HG02642 (cell line): ENCODE results near the gene CCNB1.
"Not testable (repeated sequence)": the region's sequence is repeated elsewhere in the genome, so short reads cannot be mapped to it uniquely, and the experiment has no call there.

Experiments used
- ATAC-seq: cut with Tn5 transposase; IDR thresholded peaks from one replicate; pipeline ENCODE4 v1.9.1; 2021; ENCODE audit warnings: mild to moderate bottlenecking; ENCODE audit not compliant: unreplicated experiment, poor library complexity

Gene CCNB1

DNA sequence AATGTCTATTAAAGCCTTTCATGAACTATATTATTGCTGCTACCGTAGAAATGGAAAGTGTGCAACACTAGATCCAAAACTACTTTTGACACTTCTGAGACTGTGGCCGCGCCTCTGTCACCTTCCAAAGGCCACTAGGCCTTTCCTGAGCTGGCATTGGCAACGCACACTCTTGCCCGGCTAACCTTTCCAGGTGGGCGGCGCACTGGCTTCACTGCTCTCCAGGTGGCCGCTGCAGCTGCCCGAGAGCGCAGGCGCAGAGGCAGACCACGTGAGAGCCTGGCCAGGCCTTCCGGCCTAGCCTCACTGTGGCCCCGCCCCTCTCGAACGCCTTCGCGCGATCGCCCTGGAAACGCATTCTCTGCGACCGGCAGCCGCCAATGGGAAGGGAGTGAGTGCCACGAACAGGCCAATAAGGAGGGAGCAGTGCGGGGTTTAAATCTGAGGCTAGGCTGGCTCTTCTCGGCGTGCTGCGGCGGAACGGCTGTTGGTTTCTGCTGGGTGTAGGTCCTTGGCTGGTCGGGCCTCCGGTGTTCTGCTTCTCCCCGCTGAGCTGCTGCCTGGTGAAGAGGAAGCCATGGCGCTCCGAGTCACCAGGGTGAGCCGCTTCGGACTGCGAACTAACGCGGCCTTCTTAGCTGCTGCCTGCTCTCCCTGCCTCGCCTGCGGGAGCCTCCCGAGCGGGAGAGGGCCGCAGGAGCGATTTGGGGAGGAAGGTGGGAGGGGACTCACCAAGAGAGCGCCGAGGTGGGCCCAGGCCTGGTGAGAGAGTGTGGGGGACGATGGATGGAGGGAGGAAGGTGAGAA lies at the start of gene CCNB1:
Gene CCNB1 (plus strand): TSS at position 465 of the 807 bp plus-strand sequence. CDS start 113 bp downstream, at position 578.
- peak; percentile 99 for ATAC-seq

DNA sequence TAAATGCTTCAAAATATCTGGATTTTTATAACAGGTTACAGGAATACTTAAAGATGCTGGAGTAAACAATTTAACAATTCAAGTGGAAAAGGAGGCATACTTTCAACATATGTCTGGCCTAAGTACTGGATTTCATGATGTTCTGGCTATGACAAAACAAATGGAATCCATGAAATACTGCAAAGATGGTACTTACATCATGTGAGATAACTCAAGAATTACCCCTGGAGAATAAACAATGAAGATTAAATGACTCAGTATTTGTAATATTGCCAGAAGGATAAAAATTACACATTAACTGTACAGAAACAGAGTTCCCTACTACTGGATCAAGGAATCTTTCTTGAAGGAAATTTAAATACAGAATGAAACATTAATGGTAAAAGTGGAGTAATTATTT lies 37.5 kb upstream of the CCNB1 start:
- no peak for ATAC-seq

DNA sequence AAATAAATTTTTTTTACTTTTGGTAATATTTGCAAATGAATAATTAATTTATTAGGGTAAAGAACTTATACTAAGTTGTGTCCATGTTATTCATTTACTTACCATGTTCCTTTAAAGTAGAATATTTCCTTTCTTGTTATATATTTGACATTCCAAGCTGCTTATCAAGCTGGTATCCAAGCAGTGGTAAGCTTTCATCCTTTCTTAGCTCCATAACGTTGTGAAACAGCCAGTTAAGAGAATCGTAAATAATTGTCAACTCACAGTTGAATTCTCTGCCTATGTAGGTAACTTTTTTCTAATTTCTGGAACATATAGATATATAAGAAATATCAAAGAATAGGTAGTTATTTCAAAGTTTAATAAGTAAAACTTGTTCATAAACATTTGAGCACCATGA lies 36.7 kb upstream of the CCNB1 start:
- no peak for ATAC-seq

DNA sequence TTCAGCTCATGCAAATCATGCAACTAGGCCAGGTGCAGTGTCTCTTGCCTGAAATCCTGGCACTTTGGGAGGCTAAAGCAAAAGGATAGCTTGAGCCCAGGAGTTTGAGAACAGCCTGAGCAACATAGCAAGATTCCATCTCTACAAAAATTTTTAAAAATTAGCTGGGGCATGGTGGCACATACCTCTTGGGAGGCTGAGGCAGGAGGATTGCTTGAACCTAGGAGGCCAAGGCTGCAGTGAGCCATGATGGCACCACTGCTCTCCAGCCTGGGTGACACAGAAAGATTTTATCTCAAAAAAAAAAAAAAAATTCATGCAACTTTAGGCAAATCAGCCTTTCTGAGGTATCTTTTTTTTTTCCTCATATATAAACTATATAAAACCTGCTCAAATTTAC lies 35.6 kb upstream of the CCNB1 start:
- no peak for ATAC-seq

DNA sequence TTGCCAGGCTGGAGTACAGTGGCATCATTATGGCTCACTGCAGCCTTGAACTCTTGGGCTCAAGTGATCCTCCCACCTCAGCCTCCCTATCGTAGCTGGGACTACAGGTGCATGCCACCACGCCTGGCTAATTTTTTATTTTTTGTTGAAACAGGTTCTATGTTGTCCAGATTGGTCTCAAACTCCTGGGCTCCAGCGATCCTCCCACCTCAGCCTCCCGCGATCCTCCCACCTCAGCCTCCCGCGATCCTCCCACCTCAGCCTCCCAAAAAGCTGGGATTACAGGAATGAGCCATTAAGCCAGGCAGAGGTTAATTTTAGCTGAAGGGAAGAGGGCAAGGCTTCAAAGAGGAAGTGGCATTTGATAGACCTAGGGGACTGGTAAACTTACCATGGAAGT lies 32.8 kb upstream of the CCNB1 start:
- ATAC-seq: no peak

DNA sequence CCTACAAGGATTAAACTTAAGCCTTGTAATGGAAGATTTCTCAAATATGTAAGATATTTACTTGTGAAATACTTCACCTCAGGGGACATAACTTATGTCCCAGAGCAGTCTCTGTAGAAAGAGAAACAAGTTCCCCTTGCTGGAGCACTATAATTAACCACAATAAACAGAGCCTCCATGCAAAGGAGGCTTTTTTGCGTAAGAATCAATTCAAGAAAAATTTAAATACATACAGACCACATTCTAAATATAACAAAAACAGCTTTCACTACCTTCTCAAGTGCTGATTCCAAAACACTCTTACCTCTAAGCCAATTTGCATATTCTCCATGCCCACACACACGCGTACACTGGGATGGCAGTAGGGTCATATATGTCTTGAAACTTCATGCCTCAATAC lies 30.7 kb upstream of the CCNB1 start:
- ATAC-seq: peak; percentile 93

DNA sequence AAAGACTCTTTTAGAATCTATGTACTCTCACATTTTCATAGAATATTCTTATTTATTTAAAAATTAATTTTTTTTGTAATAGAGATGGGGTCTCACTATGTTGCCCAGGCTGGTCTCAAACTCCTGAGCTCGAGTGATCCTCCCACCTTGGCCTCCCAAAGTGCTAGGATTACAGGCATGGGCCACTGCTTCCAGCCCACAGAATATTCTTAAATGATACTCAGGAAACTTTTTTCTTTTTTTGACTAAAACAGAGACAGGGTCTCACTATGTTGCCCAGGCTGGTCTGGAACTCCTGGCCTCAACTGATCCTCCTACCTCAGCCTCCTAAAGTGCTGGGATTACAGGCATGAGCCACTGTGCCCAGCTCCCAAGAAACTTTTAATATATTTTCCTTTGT lies 29.7 kb upstream of the CCNB1 start:
- ATAC-seq: not testable (repeated sequence)

DNA sequence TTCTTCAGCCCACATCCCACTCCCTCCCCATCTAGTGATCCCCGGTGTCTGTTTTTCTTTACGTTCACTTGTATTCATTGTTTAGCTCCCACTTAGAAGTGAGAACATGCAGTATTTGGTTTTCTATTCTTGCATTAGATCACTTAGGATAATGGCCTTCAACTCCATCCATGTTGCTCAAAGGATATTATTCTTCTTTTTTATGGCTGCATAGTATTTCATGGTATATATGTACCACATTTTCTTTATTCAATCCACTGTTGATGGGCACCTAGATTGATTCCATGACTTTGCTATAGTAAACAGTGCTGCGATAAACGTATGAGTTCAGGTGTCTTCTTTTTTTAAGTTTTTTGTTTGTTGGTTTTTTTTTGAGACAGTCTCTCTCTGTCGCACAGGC lies 29.1 kb upstream of the CCNB1 start:
- no peak for ATAC-seq

DNA sequence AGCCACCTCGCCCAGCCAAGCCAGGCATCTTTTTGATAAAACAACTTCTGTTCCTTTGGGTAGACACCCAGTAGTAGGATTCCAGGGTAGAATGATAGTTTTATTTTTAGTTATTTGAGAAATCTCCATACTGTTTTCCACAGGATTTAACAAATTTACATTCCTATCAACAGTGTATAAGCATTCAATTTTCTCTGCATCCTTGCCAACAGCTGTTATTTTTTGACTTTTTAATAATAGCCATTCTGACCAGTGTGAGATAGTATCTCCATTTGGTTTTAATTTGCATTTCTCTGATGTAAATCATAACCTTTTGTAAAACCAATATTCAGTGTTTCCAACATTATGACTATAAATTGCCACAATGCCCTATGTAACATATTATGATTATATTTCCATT lies 28.2 kb upstream of the CCNB1 start:
- ATAC-seq: no peak

DNA sequence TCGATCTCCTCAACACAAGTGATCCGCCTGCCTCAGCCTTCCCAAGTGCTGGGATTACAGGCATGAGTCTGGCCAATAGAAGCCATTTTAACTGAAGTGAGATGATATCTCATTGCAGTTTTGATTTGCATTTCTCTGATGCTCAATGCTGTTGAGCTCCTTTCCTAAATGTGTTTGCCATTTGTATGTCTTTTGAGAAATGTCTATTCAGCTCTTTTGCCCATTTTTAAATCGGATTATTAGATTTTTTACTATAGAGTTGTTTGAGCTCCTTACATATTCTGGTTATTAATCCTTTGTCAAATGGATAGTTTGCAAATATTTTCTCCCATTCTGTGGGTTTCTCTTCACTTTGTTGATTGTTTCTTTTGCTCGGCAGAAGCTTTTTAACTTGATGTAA lies 26.7 kb upstream of the CCNB1 start:
- ATAC-seq: not testable (repeated sequence)

DNA sequence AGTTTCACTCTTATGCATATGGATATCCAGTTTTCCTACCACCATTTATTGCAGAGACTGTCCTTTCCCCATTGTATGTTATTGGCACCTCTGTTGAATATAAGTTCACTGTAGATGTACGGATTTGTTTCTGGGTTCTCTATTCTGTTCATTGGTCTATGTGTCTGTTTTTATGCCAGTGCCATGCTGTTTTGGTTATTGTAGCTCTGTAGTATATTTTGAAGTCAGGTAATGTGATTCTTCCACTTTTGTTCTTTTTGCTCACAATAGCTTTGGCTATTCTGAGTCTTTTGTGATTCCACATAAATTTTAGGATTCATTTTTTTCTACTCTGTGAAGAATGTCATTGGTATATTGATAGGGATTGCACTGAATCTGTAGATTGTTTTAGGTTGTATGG lies 26.1 kb upstream of the CCNB1 start:
- ATAC-seq: no peak

DNA sequence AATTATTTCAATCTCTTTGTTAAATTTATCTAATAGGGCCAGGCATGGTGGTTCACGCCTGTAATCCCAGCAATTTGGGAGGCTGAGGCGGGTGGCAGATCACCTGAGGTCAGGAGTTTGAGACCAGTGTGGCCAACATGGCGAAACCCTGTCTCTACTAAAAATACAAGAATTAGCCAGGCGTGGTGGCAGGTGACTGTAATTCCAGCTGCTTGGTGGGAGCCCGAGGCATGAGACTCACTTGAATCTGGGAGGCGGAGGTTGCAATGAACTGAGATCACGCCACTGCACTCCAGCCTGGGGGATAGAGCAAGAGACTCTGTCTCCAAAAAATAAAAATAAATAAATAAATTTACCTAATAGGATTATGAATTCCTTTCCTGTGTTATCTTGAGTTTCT lies 18.4 kb upstream of the CCNB1 start:
- ATAC-seq: not testable (repeated sequence)

DNA sequence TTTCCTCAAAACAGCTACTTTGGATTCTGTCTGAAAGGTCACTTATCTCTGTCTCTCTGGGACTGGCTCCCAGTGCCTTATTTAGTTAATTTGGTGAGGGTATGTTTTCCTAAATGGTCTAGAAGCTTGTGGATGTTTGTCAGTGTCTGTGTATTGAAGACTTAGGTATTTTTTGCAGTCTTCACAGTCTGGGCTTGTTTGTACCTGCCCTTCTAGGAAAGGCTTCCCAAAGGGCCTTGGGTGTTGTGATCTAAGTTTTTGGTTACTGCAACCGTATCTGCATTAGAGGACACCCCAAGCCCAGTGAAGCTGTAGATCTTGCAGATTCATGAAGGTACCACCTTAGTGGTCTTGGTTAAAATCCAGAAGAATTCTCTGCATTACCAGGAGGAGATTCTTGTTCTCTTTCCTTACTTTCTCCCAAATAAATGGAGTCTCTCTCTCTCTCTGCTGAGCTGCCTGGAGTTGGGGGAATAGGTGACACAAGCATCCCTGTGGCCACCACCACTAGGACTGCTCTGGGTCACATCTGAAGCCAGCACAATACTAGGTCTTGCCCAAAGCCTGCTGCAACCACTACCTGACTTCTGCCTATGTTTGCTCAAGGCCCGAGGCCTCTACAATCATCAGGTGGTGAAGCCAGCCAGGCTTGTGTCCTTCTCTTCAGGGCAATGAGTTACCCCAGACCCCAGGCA lies 17.8 kb upstream of the CCNB1 start:
- no peak for ATAC-seq

DNA sequence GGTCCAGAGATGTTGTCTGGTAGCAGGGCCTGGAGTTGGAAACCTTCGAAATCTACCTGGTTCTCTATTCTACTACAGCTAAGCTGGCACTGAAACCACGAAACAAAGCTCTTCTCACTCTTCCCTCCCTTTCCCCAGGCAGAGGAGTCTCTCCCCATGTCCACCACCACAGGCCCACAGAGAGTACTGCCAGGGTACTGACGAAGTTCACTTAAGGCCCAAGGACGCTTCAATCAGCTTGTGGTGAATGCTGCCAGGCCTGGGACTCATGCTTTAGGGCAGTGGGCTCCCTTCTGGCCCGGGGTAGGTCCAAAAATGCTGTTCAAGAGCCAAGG lies 17.3 kb upstream of the CCNB1 start:
- no peak for ATAC-seq

DNA sequence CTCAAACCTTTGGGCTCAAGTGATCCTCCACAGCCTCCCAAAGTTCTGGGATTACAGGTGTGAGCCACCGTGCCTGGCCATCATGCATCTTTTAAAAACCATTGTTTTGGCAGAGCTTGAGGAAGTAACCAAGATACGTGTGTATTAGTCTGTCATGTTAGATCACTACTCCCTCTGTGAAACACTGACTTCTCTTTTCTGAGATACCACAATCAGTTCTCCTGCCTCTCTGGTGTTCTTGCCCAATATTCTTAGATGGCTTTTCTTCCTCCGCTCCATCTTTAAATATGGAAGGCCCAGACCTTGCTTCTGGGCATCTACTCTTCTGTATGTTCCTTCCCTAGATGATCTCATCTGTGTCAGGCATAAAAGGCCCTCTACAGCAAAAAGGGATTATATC lies 14.2 kb upstream of the CCNB1 start:
- no peak for ATAC-seq

DNA sequence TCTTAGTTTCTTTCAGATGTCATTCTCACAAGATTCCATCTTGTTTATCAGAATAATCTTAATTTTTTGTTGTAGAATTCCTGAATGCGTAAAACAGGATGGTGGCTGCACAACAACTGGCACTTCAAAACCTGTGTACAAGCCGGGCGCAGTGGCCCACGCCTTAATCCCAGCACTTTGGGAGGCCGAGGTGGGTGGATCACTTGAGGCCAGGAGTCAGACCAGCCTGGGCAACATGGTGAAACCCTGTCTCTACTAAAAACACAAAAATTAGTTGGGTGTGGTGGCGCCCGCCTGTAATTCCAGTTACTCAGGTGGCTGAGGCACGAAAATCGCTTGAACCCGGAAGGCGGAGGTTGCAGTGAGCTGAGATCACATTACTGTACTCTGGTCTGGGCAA lies 10.5 kb upstream of the CCNB1 start:
- no peak for ATAC-seq

DNA sequence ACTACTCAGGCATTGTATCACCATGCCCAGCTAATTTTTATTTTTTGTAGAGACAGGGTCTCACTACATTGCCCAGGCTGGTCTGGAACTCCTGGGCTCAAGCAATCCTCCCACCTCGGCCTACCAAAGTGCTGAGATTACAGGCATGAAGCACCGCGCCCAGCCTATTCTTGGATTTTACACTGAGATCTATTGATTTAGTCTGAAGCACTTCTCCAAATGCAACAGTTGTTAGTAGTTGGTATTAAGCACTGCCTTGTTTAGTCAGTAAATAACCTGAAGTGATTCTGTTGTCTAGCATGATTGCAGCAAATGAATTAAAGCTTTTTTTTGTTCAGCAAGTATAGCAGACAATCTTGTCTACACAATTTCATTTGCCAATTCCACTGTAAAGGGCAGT lies 8.9 kb upstream of the CCNB1 start:
- ATAC-seq: no peak

DNA sequence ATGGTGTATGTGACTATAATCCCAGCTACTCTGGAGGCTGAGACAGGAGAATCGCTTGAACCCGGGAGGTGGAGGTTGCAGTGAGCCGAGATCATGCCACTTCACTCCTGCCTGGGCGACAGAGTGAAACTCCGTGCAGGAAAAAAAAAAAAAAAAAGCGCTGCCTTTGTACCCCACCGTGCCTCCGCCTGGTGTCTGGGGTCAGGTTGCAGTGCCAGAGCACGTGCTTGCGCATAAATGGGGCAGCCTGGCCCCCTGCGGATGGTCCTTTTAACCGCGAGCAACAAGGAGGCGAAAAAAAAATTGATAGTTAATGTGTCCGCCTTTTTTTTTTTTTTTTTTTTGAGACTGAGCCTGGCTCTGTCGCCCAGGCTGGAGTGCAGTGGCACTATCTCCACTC lies 6.3 kb upstream of the CCNB1 start:
- ATAC-seq: no peak

DNA sequence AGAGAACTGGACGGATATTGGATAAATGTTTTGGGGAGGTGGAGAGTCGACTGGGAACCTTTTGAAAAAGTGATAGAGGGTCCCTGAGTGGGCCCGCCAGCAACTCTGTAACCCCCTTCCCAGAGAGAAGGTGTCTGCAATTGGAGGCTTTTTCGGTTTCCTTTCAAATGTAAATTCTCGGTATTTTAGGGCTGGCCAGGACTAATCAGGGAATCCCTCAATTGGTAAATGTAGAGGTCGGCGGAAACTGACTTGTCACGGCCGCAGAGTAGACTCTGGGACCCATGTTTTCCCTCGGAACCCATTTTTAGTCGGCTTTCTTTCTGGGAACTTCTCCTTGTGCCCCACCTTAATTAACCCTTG lies 524 bp downstream of the CCNB1 start:
- no peak for ATAC-seq

DNA sequence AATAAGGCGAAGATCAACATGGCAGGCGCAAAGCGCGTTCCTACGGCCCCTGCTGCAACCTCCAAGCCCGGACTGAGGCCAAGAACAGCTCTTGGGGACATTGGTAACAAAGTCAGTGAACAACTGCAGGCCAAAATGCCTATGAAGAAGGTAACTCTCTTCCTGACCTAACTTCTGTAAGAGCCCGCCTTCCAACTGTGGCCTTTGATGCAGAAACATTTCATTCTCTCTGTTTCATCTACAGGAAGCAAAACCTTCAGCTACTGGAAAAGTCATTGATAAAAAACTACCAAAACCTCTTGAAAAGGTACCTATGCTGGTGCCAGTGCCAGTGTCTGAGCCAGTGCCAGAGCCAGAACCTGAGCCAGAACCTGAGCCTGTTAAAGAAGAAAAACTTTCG lies 979 bp downstream of the CCNB1 start:
- no peak for ATAC-seq

DNA sequence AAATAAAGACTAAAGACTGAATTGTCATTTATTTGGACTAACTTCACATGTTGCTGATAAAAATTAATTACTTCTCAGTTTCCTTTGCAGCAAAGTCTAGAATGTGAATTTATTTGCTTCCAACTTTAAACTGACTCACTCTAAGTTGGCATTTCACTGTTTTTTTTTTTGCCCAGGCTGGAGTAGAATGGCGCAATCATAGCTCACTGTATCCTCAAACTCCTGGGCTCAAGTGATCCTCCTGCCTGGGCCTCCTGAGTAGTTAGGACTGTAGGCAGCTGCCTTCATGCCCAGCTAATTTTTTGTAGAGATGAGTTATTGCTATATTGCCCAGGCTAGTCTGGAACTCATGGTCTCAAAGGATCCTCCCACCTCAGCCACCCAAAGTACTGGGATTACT lies 3.5 kb downstream of the CCNB1 start:
- no peak for ATAC-seq

DNA sequence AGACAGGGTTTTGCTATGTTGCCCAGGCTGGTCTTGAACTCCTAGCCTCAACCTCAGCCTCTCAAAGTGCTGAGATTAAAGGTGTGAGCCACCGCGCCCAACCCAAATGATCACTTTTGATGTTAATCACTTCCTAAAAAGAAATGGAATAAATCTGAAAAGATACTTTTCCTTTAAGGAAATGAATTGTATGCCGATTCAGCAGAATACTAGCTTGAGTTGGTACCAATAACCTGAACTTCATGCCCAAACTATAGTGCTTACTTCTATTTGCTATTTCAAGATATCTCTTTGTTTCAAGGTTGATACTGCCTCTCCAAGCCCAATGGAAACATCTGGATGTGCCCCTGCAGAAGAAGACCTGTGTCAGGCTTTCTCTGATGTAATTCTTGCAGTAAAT lies 4.0 kb downstream of the CCNB1 start:
- no peak for ATAC-seq
